ENCODE data around the gene GNAS-AS1.

Gene GNAS-AS1

GRCh38 chr20:58784321-58785074 is 66.2 kb downstream of the GNAS-AS1 start:
- ChIA-PET CTCF (no interaction called here), POLR2A (no interaction called here)

GRCh38 chr20:58783511-58784011 is 67.1 kb downstream of the GNAS-AS1 start:
- no peak for DNase-seq (ENCODE audit: extremely low spot score)
- TF ChIP-seq TARDBP (IDR thresholded peaks at IDR 0.05) (no peak), PKNOX1 (IDR thresholded peaks at IDR 0.05) (no peak), HDGF (IDR thresholded peaks at IDR 0.05; ENCODE audit: borderline replicate concordance) (no peak), ZNF384 (IDR thresholded peaks at IDR 0.05) (no peak), FOXM1 (IDR thresholded peaks at IDR 0.05; ENCODE audit: borderline replicate concordance) (no peak), LEF1 (IDR thresholded peaks at IDR 0.05; ENCODE audit: borderline replicate concordance) (no peak), BHLHE40 (IDR thresholded peaks at IDR 0.05; ENCODE audit: borderline replicate concordance) (no peak), ARNT (IDR thresholded peaks at IDR 0.05) (no peak), CTBP1 (IDR thresholded peaks at IDR 0.05; ENCODE audit: borderline replicate concordance) (no peak), FOXA1 (IDR thresholded peaks at IDR 0.05) (no peak), ELF4 (IDR thresholded peaks at IDR 0.05) (no peak), L3MBTL2 (conservative IDR thresholded peaks at IDR 0.05) (no peak), SP1 (IDR thresholded peaks at IDR 0.05) (no peak), SUZ12 (IDR thresholded peaks at IDR 0.05) (no peak), FOXK2 (IDR thresholded peaks at IDR 0.05) (no peak), NFRKB (IDR thresholded peaks at IDR 0.05) (no peak)
- ChIA-PET CTCF (interaction anchor here (0.7 kb wide), 1 partner anchor 302 kb away, joined by 3 read pairs; no protein-coding TSS in a partner anchor), POLR2A (no interaction called here)

More at GRCh38 chr20:58784321-58785074, 66.2 kb downstream of the GNAS-AS1 start:
- TF ChIP-seq PKNOX1 (IDR thresholded peaks at IDR 0.05) (no peak), CTBP1 (IDR thresholded peaks at IDR 0.05; ENCODE audit: borderline replicate concordance) (no peak), FOXK2 (IDR thresholded peaks at IDR 0.05) (no peak), LEF1 (IDR thresholded peaks at IDR 0.05; ENCODE audit: borderline replicate concordance) (no peak), FOXM1 (IDR thresholded peaks at IDR 0.05; ENCODE audit: borderline replicate concordance) (no peak), BHLHE40 (IDR thresholded peaks at IDR 0.05; ENCODE audit: borderline replicate concordance) (no peak), HDGF (IDR thresholded peaks at IDR 0.05; ENCODE audit: borderline replicate concordance) (no peak), FOXA1 (IDR thresholded peaks at IDR 0.05) (no peak)
- DNase-seq (ENCODE audit: extremely low spot score), result no peak

- DNase-seq (ENCODE audit: extremely low spot score), result no peak
- TF ChIP-seq ELF4 (IDR thresholded peaks at IDR 0.05), result no peak
- TF ChIP-seq LEF1 (IDR thresholded peaks at IDR 0.05; ENCODE audit: borderline replicate concordance), result no peak
- no peak for TF ChIP-seq ARNT (IDR thresholded peaks at IDR 0.05)
- TF ChIP-seq NFRKB (IDR thresholded peaks at IDR 0.05), result no peak
- no peak for TF ChIP-seq CTBP1 (IDR thresholded peaks at IDR 0.05; ENCODE audit: borderline replicate concordance)
- no peak for TF ChIP-seq TARDBP (IDR thresholded peaks at IDR 0.05)
- TF ChIP-seq BHLHE40 (IDR thresholded peaks at IDR 0.05; ENCODE audit: borderline replicate concordance), result no peak
- TF ChIP-seq ZNF384 (IDR thresholded peaks at IDR 0.05), result no peak
- no peak for TF ChIP-seq HDGF (IDR thresholded peaks at IDR 0.05; ENCODE audit: borderline replicate concordance)
- TF ChIP-seq L3MBTL2 (conservative IDR thresholded peaks at IDR 0.05), result no peak
- no peak for TF ChIP-seq FOXA1 (IDR thresholded peaks at IDR 0.05)
- no peak for TF ChIP-seq SUZ12 (IDR thresholded peaks at IDR 0.05)
- no peak for TF ChIP-seq FOXK2 (IDR thresholded peaks at IDR 0.05)
- TF ChIP-seq FOXM1 (IDR thresholded peaks at IDR 0.05; ENCODE audit: borderline replicate concordance), result no peak
- no peak for TF ChIP-seq PKNOX1 (IDR thresholded peaks at IDR 0.05)
- no peak for TF ChIP-seq SP1 (IDR thresholded peaks at IDR 0.05)
- ChIA-PET POLR2A (no interaction called here), CTCF (no interaction called here)
Measured at GRCh38 chr20:58781138-58781537, 69.6 kb downstream of the GNAS-AS1 start.

- ChIA-PET CTCF (no interaction called here), POLR2A (no interaction called here)
- DNase-seq (ENCODE audit: extremely low spot score), result no peak
- TF ChIP-seq L3MBTL2 (conservative IDR thresholded peaks at IDR 0.05) (no peak), ARNT (IDR thresholded peaks at IDR 0.05) (no peak), CTBP1 (IDR thresholded peaks at IDR 0.05; ENCODE audit: borderline replicate concordance) (no peak), ELF4 (IDR thresholded peaks at IDR 0.05) (no peak), BHLHE40 (IDR thresholded peaks at IDR 0.05; ENCODE audit: borderline replicate concordance) (no peak), PKNOX1 (IDR thresholded peaks at IDR 0.05) (no peak), FOXK2 (IDR thresholded peaks at IDR 0.05) (no peak), TARDBP (IDR thresholded peaks at IDR 0.05) (no peak), SP1 (IDR thresholded peaks at IDR 0.05) (no peak), NFRKB (IDR thresholded peaks at IDR 0.05) (no peak), FOXM1 (IDR thresholded peaks at IDR 0.05; ENCODE audit: borderline replicate concordance) (no peak), ZNF384 (IDR thresholded peaks at IDR 0.05) (no peak), SUZ12 (IDR thresholded peaks at IDR 0.05) (no peak), FOXA1 (IDR thresholded peaks at IDR 0.05) (no peak), HDGF (IDR thresholded peaks at IDR 0.05; ENCODE audit: borderline replicate concordance) (no peak), LEF1 (IDR thresholded peaks at IDR 0.05; ENCODE audit: borderline replicate concordance) (no peak)
Measured at GRCh38 chr20:58778760-58779159, 71.9 kb downstream of the GNAS-AS1 start.

- no peak for DNase-seq (ENCODE audit: extremely low spot score)
- POLR2A ChIA-PET, result no interaction called here
- TF ChIP-seq L3MBTL2 (conservative IDR thresholded peaks at IDR 0.05), result no peak
- TF ChIP-seq ARNT (IDR thresholded peaks at IDR 0.05), result no peak
- TF ChIP-seq HDGF (IDR thresholded peaks at IDR 0.05; ENCODE audit: borderline replicate concordance), result no peak
- TF ChIP-seq FOXK2 (IDR thresholded peaks at IDR 0.05), result no peak
- no peak for TF ChIP-seq TARDBP (IDR thresholded peaks at IDR 0.05)
- TF ChIP-seq FOXM1 (IDR thresholded peaks at IDR 0.05; ENCODE audit: borderline replicate concordance), result no peak
- no peak for TF ChIP-seq CTBP1 (IDR thresholded peaks at IDR 0.05; ENCODE audit: borderline replicate concordance)
- no peak for TF ChIP-seq FOXA1 (IDR thresholded peaks at IDR 0.05)
- no peak for TF ChIP-seq NFRKB (IDR thresholded peaks at IDR 0.05)
- no peak for TF ChIP-seq SP1 (IDR thresholded peaks at IDR 0.05)
- TF ChIP-seq ELF4 (IDR thresholded peaks at IDR 0.05), result no peak
- no peak for TF ChIP-seq BHLHE40 (IDR thresholded peaks at IDR 0.05; ENCODE audit: borderline replicate concordance)
- no peak for TF ChIP-seq LEF1 (IDR thresholded peaks at IDR 0.05; ENCODE audit: borderline replicate concordance)
- TF ChIP-seq ZNF384 (IDR thresholded peaks at IDR 0.05), result no peak
- no peak for TF ChIP-seq SUZ12 (IDR thresholded peaks at IDR 0.05)
- TF ChIP-seq PKNOX1 (IDR thresholded peaks at IDR 0.05), result no peak
- CTCF ChIA-PET, result no interaction called here
Measured at GRCh38 chr20:58777657-58778056, 73.0 kb downstream of the GNAS-AS1 start.
